GM18517 (cell line): ENCODE results near the gene MAPK4.
"Not testable (repeated sequence)": the region's sequence is repeated elsewhere in the genome, so short reads cannot be mapped to it uniquely, and the experiment has no call there.

Source experiments
- ATAC-seq: cut with Tn5 transposase; IDR thresholded peaks from one replicate; pipeline ENCODE4 v1.9.1; 2021; ENCODE audit warnings: mild to moderate bottlenecking, moderate library complexity; ENCODE audit not compliant: unreplicated experiment

Gene MAPK4

DNA sequence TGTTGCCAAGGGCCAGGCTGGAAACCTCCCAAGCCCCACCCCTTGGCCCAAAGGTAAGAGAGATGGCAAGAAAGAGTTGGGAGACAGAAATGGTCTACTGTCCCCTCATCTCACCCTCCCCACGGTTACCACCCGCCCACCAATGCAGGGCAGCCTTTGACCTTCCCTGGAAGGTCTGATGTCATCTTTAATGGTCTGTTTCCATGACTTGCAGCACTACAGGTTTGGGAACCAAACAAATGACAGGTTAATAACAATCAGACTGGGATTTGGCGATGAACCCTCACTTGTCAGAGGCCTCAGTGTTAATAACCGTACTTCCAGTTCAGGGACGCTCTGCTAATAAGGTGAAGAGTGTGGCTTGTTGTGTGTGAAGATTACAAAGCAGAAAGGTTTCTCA lies 189.5 kb downstream of the MAPK4 start:
- ATAC-seq, result no peak

- ATAC-seq, result no peak
Measured at GRCh38 chr18:50749945-50750344, 190.1 kb downstream of the MAPK4 start.

DNA sequence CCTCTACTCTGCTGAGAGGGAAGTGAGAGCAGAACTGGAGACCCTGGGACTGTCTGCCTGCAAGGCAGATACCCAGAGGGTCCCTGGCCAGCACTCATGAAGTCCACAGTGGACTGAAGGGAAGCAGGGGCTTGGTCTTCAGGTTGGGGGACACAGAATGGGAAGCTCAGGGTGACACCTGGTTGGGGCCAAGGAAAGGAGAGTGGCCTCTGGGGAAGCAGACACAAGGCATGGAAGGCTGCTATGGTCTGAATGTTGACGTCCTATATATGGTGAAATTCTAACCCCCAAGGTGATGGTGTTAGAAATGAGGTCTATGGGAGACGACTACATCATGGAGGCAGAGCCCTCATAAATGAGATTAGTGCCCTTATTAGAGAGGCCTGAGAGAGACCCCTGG lies 190.7 kb downstream of the MAPK4 start:
- ATAC-seq, result no peak

- ATAC-seq, result no peak
Measured at GRCh38 chr18:50751490-50751889, 191.6 kb downstream of the MAPK4 start.

DNA sequence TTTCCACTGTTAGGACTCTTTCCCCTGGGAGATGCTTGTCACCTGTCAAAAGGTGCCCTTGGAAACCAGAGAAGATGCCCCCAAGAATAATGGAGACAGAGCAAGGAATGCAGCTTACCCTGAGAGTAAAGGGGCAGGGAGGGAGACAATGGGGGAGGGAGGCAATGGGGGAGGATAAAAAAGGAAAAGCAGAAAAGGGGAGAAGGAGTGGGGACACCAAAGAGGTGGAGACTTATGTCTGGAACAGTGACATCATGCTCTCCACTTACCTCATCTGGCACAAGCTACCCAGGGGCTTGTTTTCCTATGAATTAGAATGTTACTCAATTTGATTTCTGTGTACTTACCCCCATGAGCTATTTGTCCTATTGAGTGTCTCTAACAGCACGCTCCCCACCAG lies 192.1 kb downstream of the MAPK4 start:
- ATAC-seq, result no peak

DNA sequence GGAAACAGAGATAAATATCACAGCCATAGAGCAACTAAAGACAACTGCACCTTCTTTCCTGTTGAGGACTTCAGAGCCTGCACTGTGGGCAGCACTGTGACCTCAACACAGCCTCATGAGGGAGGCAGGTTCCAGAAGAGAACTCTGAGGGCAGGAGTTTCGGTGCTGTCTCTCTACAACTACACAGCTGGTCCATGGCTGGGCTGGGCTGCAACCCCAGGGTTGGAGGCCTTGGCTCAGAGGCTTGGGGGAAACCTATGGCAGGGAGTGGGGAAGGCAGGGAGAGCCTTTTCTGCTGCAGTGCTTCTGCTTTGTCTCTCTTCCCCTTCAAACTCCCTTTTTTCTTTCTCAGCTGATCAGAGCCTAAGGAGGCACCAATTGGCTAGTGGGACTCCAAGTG lies 193.4 kb downstream of the MAPK4 start:
- ATAC-seq, result no peak

- ATAC-seq, result no peak
Measured at GRCh38 chr18:50754297-50754696, 194.4 kb downstream of the MAPK4 start.

DNA sequence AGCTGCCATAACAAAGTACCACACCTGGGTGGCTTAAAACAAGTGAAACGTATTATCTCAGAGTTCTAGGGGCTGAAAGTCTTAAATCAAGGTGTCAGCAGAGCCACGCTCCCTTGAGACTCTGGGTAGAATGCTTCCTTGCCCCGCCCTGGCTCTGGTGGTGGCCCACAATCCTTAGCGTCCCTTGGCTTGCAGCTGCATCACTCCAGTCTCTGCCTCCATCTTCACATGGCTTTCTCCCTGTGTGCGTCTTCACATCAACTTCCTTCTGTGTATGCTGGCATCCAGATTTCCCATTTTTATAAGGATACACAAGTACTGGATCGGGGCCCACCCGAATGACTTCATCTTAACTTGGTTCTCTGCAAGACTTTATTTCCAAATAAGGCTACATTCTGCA lies 197.5 kb downstream of the MAPK4 start:
- ATAC-seq, result no peak

- ATAC-seq, result no peak
Measured at GRCh38 chr18:50769463-50769862, 209.6 kb downstream of the MAPK4 start.

DNA sequence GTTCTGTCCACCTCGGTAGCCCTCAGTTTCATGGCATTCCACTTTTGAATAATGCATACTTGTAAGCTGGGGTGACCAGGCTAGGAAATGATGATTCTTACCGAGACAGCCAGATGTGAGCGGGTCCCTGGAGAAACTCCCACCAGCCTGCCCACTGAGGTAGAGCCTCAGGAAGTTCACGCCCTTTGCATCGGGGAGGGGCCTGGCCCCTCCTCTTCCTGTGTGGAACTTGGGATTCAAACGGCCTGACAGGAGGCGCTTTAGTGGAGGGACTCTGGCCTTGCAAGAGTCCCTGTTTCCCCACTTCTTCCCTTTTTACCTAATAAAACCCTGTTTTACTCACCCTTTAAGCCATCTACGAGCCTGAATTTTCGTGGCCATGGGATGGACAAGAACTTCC lies 215.3 kb downstream of the MAPK4 start:
- ATAC-seq, result no peak

- no peak for ATAC-seq
Measured at GRCh38 chr18:50775726-50776125, 215.8 kb downstream of the MAPK4 start.

- ATAC-seq, result no peak
Measured at GRCh38 chr18:50776383-50776782, 216.5 kb downstream of the MAPK4 start.

- ATAC-seq, result not testable (repeated sequence)
Measured at GRCh38 chr18:50779021-50779420, 219.1 kb downstream of the MAPK4 start.
